ENCODE measurements around the gene BCAM.
"Not testable (repeated sequence)": the region's sequence is repeated elsewhere in the genome, so short reads cannot be mapped to it uniquely, and the experiment has no call there.

The BCAM gene

GRCh38 chr19:44817725-44818465, 9.0 kb downstream of the BCAM start:
- DNase-seq (ENCODE audit: low read depth in 4 of 4, low spot score in 1 of 4), result no peak

- no peak for DNase-seq (ENCODE audit: low read depth in 4 of 4, low spot score in 1 of 4)
These were observed 9.6 kb downstream of the BCAM start for GRCh38 chr19:44818466-44819031.

DNA sequence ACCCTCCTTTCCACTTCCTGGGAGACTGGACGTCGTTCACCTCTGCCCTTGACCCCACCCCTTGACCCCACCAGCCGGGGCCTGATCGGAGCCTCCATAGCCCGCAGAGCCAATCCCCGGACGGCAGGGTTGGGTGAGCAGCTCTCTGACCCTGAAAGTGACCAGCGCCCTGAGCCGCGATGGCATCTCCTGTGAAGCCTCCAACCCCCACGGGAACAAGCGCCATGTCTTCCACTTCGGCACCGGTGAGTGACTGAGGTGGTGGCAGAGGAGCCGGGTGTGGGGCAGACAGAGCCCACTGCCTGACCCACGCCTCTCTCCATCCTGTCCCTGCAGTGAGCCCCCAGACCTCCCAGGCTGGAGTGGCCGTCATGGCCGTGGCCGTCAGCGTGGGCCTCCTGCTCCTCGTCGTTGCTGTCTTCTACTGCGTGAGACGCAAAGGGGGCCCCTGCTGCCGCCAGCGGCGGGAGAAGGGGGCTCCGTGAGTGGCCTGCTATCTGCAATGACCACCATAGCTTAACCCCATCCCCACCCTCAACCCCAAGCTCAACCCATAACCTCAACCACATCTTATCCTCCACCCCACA, 10.4 kb downstream of the BCAM start:
- DNase-seq (ENCODE audit: low read depth in 4 of 4, low spot score in 1 of 4), result no peak

DNA sequence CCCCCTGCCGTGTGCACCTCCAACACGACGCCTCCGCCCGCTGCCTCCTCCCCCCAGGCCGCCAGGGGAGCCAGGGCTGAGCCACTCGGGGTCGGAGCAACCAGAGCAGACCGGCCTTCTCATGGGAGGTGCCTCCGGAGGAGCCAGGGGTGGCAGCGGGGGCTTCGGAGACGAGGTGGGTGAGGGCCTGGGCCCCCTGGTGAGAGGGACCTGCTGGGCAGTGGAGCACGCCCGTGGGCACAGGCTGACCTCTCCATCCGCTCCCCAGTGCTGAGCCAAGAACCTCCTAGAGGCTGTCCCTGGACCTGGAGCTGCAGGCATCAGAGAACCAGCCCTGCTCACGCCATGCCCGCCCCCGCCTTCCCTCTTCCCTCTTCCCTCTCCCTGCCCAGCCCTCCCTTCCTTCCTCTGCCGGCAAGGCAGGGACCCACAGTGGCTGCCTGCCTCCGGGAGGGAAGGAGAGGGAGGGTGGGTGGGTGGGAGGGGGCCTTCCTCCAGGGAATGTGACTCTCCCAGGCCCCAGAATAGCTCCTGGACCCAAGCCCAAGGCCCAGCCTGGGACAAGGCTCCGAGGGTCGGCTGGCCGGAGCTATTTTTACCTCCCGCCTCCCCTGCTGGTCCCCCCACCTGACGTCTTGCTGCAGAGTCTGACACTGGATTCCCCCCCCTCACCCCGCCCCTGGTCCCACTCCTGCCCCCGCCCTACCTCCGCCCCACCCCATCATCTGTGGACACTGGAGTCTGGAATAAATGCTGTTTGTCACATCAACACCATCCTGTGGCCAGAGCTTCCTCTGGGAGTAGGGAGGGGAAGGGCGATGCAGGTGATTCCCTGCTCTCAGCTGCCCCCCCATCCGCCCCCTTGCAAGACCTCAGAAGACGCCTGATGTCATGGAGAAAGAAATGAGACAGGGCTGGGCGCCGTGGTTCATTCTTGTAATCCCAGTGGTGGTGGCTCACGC, 12.0 kb downstream of the BCAM start:
- DNase-seq (ENCODE audit: low read depth in 4 of 4, low spot score in 1 of 4), result no peak

DNA sequence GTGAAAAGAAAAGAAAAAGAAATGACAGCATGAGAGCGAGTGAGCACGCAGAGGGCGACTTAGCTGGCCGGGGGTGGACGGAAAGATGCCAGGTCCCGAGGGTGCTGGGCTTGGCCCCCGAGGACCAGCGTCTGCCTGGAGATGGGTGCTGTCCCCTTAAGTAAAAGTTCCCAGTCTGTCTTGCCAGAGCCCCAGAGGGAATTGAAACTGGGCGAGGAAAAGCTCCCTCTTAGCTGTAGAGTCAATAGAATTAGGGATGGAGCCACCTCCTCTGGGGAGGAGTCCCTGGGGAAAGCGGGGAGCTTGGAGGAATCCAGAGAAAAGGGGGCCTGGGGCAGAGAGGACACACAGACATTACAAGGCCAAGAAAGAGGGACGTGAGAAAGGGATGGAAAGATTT, 13.3 kb downstream of the BCAM start:
- DNase-seq (ENCODE audit: low read depth in 4 of 4, low spot score in 1 of 4), result no peak

DNA sequence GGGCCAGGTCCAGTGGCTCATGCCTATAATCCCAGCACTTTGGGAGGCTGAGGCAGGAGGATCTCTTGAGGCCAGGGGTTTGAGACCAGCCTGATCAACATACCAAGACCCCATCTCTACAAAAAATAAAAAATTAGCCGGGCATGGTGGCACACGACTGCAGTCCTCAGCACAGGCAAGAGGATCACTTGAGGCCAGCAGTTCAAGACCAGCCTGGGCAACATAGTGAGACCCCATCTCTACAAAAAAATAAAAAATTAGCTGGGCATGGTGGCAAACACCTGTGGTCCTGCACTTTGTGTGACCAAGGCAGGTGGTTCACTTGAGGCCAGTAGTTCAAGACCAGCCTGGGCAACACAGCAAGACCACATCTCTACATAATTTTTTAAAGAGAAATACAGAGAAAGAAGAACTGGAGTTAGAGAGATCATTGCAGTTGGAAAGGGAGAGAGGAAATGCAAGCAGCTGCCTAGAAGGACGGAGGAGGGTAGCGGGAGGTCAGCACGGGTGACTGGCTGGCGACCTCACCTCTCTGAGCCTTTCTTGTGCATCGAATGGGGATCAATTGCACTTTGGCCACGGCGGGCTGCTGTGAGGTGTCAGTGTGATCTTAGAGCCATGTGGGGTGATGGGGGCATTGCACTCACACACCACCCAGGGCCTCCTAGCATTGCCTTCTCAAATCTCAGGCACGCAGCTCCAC, 13.9 kb downstream of the BCAM start:
- no peak for DNase-seq (ENCODE audit: low read depth in 4 of 4, low spot score in 1 of 4)

DNA sequence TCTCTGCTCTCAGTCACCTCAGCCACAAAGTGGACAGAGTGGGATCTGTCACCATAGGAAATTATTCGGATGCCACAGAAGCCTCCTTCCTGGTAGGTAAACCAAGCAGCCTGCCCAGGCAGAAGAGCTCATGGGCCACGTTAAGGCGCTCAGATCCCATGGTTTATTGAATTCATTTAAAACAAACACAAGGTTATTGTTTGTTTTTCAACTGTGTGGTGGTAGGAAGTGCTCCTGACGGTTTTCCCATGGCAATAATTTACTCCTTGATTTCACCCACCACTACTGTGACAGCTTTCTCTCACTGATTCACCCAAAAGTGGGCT, 14.4 kb downstream of the BCAM start:
- DNase-seq (ENCODE audit: low read depth in 4 of 4, low spot score in 1 of 4), result no peak

DNA sequence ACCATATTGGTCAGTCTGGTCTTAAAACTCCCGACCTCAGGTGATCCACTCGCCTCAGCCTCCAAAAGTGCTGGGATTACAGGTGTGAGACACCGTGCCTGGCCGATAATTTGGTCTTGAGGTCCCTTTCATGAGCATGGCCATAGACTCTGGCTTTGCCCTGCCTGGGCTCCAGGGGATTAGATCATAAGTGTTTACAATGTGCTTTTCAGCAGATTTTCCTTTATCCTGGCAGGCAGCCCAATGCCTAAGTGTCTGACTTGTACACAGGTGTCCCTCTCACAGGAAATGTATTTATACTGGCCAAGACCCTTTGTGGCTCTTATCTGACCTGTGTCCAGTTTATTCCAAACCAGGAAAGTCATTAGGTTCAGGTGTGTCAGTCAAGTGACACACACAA, 15.9 kb downstream of the BCAM start:
- DNase-seq (ENCODE audit: low read depth in 4 of 4, low spot score in 1 of 4), result no peak

DNA sequence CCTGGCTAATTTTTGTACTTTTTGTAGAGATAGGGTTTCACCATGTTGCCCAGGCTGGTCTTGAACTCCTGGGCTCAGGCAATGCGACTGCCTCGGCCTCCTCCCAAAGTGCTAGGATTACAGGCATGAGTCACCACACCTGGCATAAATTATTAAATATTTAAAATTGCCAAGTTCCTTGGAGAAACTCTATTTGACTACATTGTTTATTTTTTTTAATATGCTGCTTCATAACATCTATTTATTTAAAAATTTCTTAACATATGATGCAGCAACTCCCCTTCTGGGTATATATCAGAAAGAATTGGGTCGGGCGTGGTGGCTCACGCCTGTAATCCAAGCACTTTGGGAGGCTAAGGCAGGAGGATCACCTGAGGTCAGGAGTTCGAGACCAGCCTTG, 24.0 kb downstream of the BCAM start:
- DNase-seq (ENCODE audit: low read depth in 4 of 4, low spot score in 1 of 4), result not testable (repeated sequence)

GRCh38 chr19:44834399-44834798, 25.5 kb downstream of the BCAM start:
- not testable (repeated sequence) for DNase-seq (ENCODE audit: low read depth in 4 of 4, low spot score in 1 of 4)

- no peak for DNase-seq (ENCODE audit: low read depth in 4 of 4, low spot score in 1 of 4)
These were observed 30.4 kb downstream of the BCAM start for GRCh38 chr19:44839276-44839675.

DNA sequence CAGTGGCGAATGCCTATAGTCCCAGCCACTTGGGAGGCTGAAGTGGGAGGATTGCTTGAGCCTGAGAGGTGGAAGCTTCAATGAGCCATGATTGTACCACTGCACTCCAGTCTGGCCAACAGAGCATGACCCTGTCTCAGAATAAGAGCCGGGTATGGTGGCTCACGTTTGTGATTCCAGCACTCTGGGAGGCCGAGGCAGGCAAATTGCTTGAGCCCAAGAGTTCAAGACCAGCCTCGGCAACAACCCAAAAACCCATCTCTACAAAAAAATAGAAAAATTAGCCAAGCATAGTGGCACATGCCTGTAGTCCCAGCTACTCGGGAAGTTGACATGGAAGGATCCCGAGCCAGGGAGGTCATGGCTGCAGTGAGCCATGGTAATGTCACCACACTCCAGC, 31.9 kb downstream of the BCAM start:
- DNase-seq (ENCODE audit: low read depth in 4 of 4, low spot score in 1 of 4), result no peak

DNA sequence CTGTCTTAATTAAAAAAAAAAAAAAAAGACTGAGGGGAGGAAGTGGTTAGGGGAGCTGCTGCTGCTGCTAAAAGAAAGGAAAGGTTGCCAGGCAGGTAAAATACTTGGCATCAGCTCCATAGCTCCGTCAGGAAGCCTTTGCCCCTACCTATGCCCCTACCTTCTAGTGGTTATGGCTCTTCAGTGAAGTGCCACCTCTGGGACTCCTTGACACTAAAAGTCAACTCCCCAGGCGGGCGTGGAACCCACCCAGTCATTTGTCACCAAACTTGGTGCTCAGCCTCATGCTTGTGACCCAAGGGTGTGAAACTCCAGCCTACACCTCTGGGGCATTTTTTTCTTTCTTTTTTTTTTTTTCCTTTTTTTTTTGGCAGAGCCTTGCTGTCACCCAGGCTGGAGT, 32.3 kb downstream of the BCAM start:
- DNase-seq (ENCODE audit: low read depth in 4 of 4, low spot score in 1 of 4), result no peak

DNA sequence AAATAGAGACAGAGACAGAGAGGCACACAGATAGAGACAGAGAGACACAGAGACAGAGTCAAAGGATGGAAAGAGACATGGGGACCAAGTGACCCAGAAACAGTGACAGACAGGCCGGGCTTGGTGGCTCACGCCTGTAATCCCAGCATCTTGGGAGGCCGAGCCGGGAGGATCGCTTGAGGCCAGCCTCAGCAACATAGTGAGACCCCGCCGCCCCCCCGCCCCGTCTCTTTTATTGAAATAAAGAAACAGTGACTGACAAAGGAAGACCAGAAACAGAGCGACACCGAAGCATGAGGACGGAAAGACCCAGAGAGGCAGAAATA, 36.3 kb downstream of the BCAM start:
- DNase-seq (ENCODE audit: low read depth in 4 of 4, low spot score in 1 of 4), result no peak

DNA sequence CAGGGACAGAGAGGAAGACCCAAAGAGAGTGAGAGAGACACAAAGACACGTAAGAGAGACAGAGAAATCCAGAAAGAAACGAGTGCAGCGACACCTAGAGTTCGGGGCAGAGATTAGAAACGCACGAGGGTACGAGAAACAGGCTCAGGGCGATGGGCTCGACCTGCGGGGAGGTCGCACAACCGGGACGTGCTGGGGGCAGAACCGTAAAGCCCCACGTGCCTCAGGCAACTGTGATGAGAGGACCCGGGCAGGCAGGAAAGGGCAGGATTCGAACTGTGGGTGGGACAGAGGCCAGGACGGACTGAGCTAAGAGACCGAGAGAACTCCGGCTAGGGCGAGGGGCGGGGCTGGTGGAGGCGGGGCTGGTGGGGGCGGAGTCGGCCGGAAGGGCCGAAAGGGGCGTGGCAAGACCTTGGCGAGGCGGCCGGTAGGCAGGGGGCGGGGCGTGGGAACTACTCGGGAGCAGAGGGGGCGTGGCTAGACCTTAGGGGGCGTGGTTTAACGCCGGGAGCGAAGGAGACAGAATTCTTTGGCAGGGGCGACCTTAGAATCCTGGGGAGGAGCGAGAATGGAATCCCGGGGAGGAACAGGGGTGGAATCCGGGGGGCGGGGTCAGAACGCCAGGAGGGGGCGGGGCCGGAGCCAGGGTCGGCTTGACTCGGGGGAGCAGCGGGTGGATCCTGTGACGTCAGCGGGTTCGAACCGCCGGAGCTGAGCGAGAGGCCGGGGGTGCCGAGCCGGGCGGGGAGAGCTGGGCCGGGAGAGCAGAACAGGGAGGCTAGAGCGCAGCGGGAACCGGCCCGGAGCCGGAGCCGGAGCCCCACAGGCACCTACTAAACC, 36.9 kb downstream of the BCAM start, which contains the start of gene NECTIN2:
NECTIN2 (plus strand) TSS at position 686 of the 843 bp plus-strand sequence. CDS start 229 bp downstream, outside the sequence.
- DNase-seq (ENCODE audit: low read depth in 4 of 4, low spot score in 1 of 4), result peak; percentile 72 to 93 (median 78)

DNA sequence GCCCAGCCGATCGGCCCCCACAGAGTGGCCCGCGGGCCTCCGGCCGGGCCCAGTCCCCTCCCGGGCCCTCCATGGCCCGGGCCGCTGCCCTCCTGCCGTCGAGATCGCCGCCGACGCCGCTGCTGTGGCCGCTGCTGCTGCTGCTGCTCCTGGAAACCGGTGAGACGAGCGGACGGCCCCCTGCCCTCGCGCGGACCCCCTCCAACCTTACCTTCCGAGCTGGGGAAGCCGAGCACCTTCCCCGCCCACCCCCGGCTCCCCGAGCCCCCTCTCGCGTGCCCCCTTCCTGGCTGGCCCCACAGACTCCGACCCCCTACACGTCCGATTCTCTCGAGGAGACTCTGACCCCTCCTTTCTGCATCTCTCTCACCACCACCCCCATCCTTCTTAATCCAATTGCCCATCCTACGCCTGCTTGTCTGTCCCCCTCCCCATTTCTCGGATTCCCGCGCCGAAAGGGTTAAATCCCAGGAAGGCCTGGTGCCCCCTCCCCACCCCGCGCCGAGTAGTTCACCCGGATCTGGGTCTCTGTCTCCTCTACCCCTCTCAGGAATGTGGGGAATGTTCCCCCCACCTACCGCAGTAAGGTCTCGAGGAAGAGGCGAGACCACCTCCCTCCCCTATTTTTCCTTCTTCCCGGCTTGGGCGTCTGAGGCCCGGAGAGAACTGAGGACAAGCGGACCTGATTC, 37.7 kb downstream of the BCAM start:
- DNase-seq (ENCODE audit: low read depth in 4 of 4, low spot score in 1 of 4), result no peak

DNA sequence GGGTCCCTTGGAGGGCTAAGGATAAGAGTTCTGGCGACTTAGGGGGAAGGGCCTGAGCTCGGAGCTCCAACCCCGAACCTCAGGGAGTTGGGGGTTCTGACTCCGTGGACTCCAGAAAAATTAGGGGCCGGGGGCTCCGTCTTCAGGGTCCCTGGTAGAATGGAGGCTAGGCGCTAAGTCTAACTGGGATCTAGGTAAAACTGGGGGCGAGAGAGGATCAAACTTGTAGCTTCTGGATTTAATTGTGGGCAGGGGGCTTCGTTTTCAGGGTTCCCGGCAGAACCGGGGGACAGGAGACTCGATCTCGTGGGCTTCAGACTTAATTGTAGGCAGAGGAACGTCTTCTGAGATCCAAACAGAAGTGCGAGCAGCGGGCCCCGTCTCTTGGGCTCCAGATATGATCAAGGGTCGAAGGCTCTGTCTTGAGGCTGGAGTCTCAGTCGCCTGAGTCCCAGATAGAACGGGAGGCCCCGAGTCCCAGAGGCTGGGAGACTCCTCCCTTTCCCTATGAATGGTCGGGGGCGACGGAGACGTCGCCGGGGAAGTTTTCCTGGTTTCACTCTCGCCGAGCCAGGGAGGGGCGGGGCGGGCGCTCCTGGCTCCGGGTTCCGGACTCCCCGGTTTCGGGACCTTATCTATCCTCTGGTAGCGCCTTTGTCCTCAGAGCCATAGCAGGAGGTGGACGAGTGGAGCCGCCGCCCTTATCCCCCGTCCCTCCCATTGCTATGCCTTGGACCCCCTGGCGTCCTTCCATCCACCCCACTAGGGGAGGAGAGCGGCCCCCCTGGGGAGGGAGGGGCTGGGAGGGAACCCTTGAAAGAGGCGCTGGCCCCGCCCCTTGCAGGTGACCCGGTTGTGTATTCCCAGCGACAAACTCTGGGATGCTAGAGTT, 38.5 kb downstream of the BCAM start:
- no peak for DNase-seq (ENCODE audit: low read depth in 4 of 4, low spot score in 1 of 4)

- no peak for DNase-seq (ENCODE audit: low read depth in 4 of 4, low spot score in 1 of 4)
These were observed 39.3 kb downstream of the BCAM start for GRCh38 chr19:44848036-44848811.

All from stimulated activated CD4-positive, alpha-beta T cell treated with anti-CD3 and anti-CD28 coated beads, Interleukin-1b, Interleukin-23, amount 100 ng/mL, for 24 hours (primary cell).